H1 (cell line): Measurements from ENCODE around the gene KCNK3. TPM values are rescaled to one million over a fixed set of nuclear protein-coding genes. Genes with fewer than 3 reads are reported as not detected.

Experiments
- CTCF ChIA-PET: fragments of 300-600 bp; sonication (Branson Sonifier 250); formaldehyde crosslinking; loops from one replicate; lab custom pipeline; 2021; ENCODE audit not compliant: partially characterized antibody; lab: Charles Lee
- POLR2A ChIA-PET: fragments of 300-600 bp; sonication (Branson Sonifier 250); formaldehyde crosslinking; loops from one replicate; lab custom pipeline; 2021; ENCODE audit warnings: inconsistent platforms; ENCODE audit not compliant: partially characterized antibody; lab: Charles Lee
- DNase-seq, 2 experiments: peaks; one replicate each; pipeline versions ENCODE4 v3.0.0 to v3.0.0-alpha.2; 2010 to 2022; ENCODE audit warnings: low spot score in 2 of 2, low read depth in 1 of 2, mixed read lengths in 1 of 2
- FAIRE-seq: peaks from 2 replicates; lab custom pipeline; 2011; peaks lifted over from hg19 to GRCh38; lab: Jason Lieb, UNC
- H2AFZ ChIP-seq: 2 replicates; pipeline ENCODE4 v1.8.1; 2012; ENCODE audit warnings: low read length, inconsistent platforms
- H2AK5ac ChIP-seq: 2 replicates; pipeline ENCODE4 v1.6.1; 2013; ENCODE audit warnings: low read depth, low read length
- H2BK120ac ChIP-seq: replicated peaks from 2 replicates; pipeline ENCODE3; 2013; ENCODE audit warnings: low read depth, low read length, inconsistent platforms
- H2BK12ac ChIP-seq: 2 replicates; pipeline ENCODE4 v1.6.1; 2013; ENCODE audit warnings: low read depth, low read length
- H2BK15ac ChIP-seq: 2 replicates; pipeline ENCODE4 v1.6.1; 2013; ENCODE audit warnings: low read length
- H2BK20ac ChIP-seq: 2 replicates; pipeline ENCODE4 v1.6.1; 2013; ENCODE audit warnings: low read length
- H2BK5ac ChIP-seq: 2 replicates; pipeline ENCODE4 v1.6.1; 2013; ENCODE audit warnings: low read depth, low read length
- H3K14ac ChIP-seq: 2 replicates; pipeline ENCODE4 v1.6.1; 2013; ENCODE audit warnings: inconsistent platforms; ENCODE audit not compliant: insufficient read length
- H3K18ac ChIP-seq: 2 replicates; pipeline ENCODE4 v1.6.1; 2013; ENCODE audit warnings: low read length; ENCODE audit errors: extremely low read depth
- H3K23ac ChIP-seq: 2 replicates; pipeline ENCODE4 v1.6.1; 2013; ENCODE audit warnings: inconsistent platforms; ENCODE audit not compliant: insufficient read length
- H3K23me2 ChIP-seq: 2 replicates; pipeline ENCODE4 v1.6.1; 2013; ENCODE audit warnings: low read depth, low read length
- H3K27ac ChIP-seq: 2 replicates; pipeline ENCODE4 v1.6.1; 2011; ENCODE audit warnings: low read depth, low read length, inconsistent platforms
- H3K27me3 ChIP-seq, 4 experiments: replicated peaks in 1 of 4; 1 replicate in 1 of 4; 2 replicates in 3 of 4; pipeline versions ENCODE4 v1.6.1 to v1.8.1; 2011 to 2013; ENCODE audit warnings: low read length in 3 of 4, mild to moderate bottlenecking in 3 of 4, inconsistent platforms in 2 of 4, mixed read lengths in 2 of 4, moderate library complexity in 1 of 4; ENCODE audit not compliant: control insufficient read depth in 3 of 4, insufficient read depth in 3 of 4; ENCODE audit errors: extremely low read depth in 1 of 4
- H3K36me3 ChIP-seq, 4 experiments: 2 replicates each; pipeline versions ENCODE4 v1.6.1 to v1.8.1; 2011 to 2013; ENCODE audit warnings: mild to moderate bottlenecking in 4 of 4, low read length in 3 of 4, moderate library complexity in 2 of 4, control low read depth in 1 of 4, inconsistent platforms in 1 of 4; ENCODE audit not compliant: insufficient read depth in 4 of 4, control insufficient read depth in 2 of 4
- H3K4ac ChIP-seq: replicated peaks from 2 replicates; pipeline ENCODE3; 2013; ENCODE audit warnings: low read length, low read depth, mixed read lengths, inconsistent platforms; ENCODE audit not compliant: insufficient read length
- H3K4me1 ChIP-seq, 4 experiments: replicated peaks in 1 of 4; 1 replicate in 1 of 4; 2 replicates in 3 of 4; pipeline versions ENCODE4 v1.6.1 to v1.8.1; 2011 to 2013; ENCODE audit warnings: low read length in 3 of 4, inconsistent platforms in 2 of 4, mixed read lengths in 1 of 4; ENCODE audit not compliant: insufficient read depth in 4 of 4, control insufficient read depth in 3 of 4
- H3K4me2 ChIP-seq, 2 experiments: 2 replicates each; pipeline versions ENCODE4 v1.6.1 to v1.8.1; 2011 to 2013; ENCODE audit warnings: low read depth in 2 of 2, low read length in 2 of 2, control low read depth in 1 of 2, inconsistent platforms in 1 of 2, mild to moderate bottlenecking in 1 of 2; ENCODE audit not compliant: insufficient read depth in 1 of 2
- H3K4me3 ChIP-seq, 4 experiments: fragments of 200-600, 300-600 bp in 1 of 4; sonication (generic), shearing (Covaris generic), sonication (Bioruptor Twin) in 1 of 4; 2 replicates each; pipeline versions ENCODE4 v1.5.1 to v1.8.1; 2011 to 2016; ENCODE audit warnings: low read length in 4 of 4, low read depth in 3 of 4, control low read depth in 2 of 4, inconsistent platforms in 2 of 4, mild to moderate bottlenecking in 2 of 4, mixed read lengths in 1 of 4, moderate library complexity in 1 of 4; ENCODE audit not compliant: insufficient read depth in 2 of 4; ENCODE audit errors: extremely low read depth in 1 of 4
- H3K56ac ChIP-seq: replicated peaks from 2 replicates; pipeline ENCODE3; 2013; ENCODE audit warnings: low read depth, mild to moderate bottlenecking, mixed read lengths, low read length, inconsistent platforms; ENCODE audit not compliant: insufficient read length
- H3K79me1 ChIP-seq: 2 replicates; pipeline ENCODE4 v1.6.1; 2013; ENCODE audit warnings: low read depth, low read length, control low read depth
- H3K79me2 ChIP-seq, 2 experiments: 2 replicates each; pipeline versions ENCODE4 v1.6.1 to v1.8.1; 2012 to 2013; ENCODE audit warnings: low read length in 2 of 2, mild to moderate bottlenecking in 2 of 2, inconsistent platforms in 1 of 2; ENCODE audit not compliant: insufficient read depth in 2 of 2, control insufficient read depth in 1 of 2
- H3K9ac ChIP-seq, 4 experiments: replicated peaks in 1 of 4; 1 replicate in 1 of 4; 2 replicates in 3 of 4; pipeline versions ENCODE4 v1.6.1 to v1.8.1; 2011 to 2013; ENCODE audit warnings: low read depth in 3 of 4, low read length in 3 of 4, control low read depth in 2 of 4, mild to moderate bottlenecking in 2 of 4, moderate library complexity in 2 of 4, inconsistent platforms in 1 of 4; ENCODE audit errors: extremely low read depth in 1 of 4
- H3K9me3 ChIP-seq, 2 experiments: 2 replicates each; pipeline versions ENCODE4 v1.6.1 to v1.8.1; 2012 to 2013; ENCODE audit warnings: mild to moderate bottlenecking in 2 of 2, moderate library complexity in 2 of 2, control low read depth in 1 of 2, inconsistent platforms in 1 of 2, low read depth in 1 of 2, low read length in 1 of 2, mixed read lengths in 1 of 2; ENCODE audit not compliant: insufficient read depth in 2 of 2
- H4K20me1 ChIP-seq, 2 experiments: replicated peaks in 1 of 2; 2 replicates each; pipeline versions ENCODE3 to v1.8.1; 2011 to 2013; ENCODE audit warnings: inconsistent platforms in 2 of 2, low read length in 2 of 2, mild to moderate bottlenecking in 1 of 2; ENCODE audit not compliant: insufficient read depth in 2 of 2, control insufficient read depth in 1 of 2
- H4K5ac ChIP-seq: 2 replicates; pipeline ENCODE4 v1.6.1; 2013; ENCODE audit warnings: low read length, low read depth, mixed read lengths, inconsistent platforms; ENCODE audit not compliant: insufficient read length
- H4K8ac ChIP-seq: 2 replicates; pipeline ENCODE4 v1.8.0; 2013; ENCODE audit warnings: mild to moderate bottlenecking, moderate library complexity, low read length, inconsistent platforms; ENCODE audit not compliant: insufficient read depth; ENCODE audit errors: extremely low read depth
- H4K91ac ChIP-seq: replicated peaks from 2 replicates; pipeline ENCODE3; 2013; ENCODE audit warnings: low read length, mixed read lengths, inconsistent platforms; ENCODE audit not compliant: insufficient read length
- CTCF ChIP-seq, 3 experiments: IDR thresholded peaks; 1 replicate in 2 of 3; 2 replicates in 1 of 3; pipeline versions ENCODE4 v1.5.1 to v1.6.1; 2011; ENCODE audit warnings: low read length in 3 of 3, mild to moderate bottlenecking in 3 of 3, inconsistent platforms in 2 of 3, low read depth in 1 of 3, moderate library complexity in 1 of 3; ENCODE audit not compliant: insufficient read depth in 1 of 3; ENCODE audit errors: control extremely low read depth in 1 of 3
- HDAC6 ChIP-seq: IDR thresholded peaks from one replicate; pipeline ENCODE4 v1.7.1; 2012; ENCODE audit warnings: low read depth, mild to moderate bottlenecking, inconsistent platforms, low read length, moderate library complexity
- WGBS, 2 experiments: shearing (Covaris generic) in 1 of 2; methylation state at CpG; one replicate each; pipeline versions ENCODE4 v1.1.6 to v1.1.7; 2013 to 2015; ENCODE audit warnings: low lambda C conversion rate in 2 of 2, mixed read lengths in 2 of 2, inconsistent platforms in 1 of 2, low coverage in 1 of 2, missing lambda C conversion rate in 1 of 2; ENCODE audit not compliant: insufficient replicate concordance in 2 of 2, insufficient coverage in 1 of 2, insufficient read length in 1 of 2; ENCODE audit errors: extremely low coverage in 1 of 2, missing lambda C conversion rate in 1 of 2; 5-methylcytosine and 5-hydroxymethylcytosine counted together
- polyA plus RNA-seq, 7 experiments: library from polyadenylated mRNA; depleted of rRNA in 3 of 7; stranded (reverse) in 5 of 7; unstranded in 2 of 7; fragments of >200 nt in 5 of 7; fragments of 200-250 nt in 2 of 7; gene quantifications; 1 replicate in 5 of 7; 2 replicates in 1 of 7; 4 replicates in 1 of 7; pipeline versions ENCODE4 v1.2.1 to v1.2.3, GENCODE V29; 2011 to 2013; ENCODE audit warnings: missing spikeins in 2 of 7, mixed read lengths in 2 of 7
- total RNA-seq: library from RNA; stranded (reverse); fragmentation: NEBNext Ultra II Directional; extraction: Animal tissue kit (Norgen Biotek cat#: 25700); gene quantifications from 2 replicates; pipeline ENCODE4 v1.2.1, GENCODE V29; 2021

Gene KCNK3
- total and polyA plus RNA-seq, 2 of the 8 experiments (the other 6 are each of a cell fraction or from before 2014, with no cell fraction given) = 0.29 to 0.30 TPM

- Histone ChIP-seq H3K9me3 (no peaks in the 10 kb centered on the region), H4K8ac (peak overlapping the region; percentile 14; the same call in 1 of the 2 replicates), H3K23me2 (no peaks in the 10 kb centered on the region; the same call in 1 of the 2 replicates), H4K20me1 (no peaks in the 10 kb centered on the region), H3K9ac (no peak overlapping the region), H4K5ac (no peak overlapping the region), H2BK5ac (no peak overlapping the region), H3K27me3 (no peaks in the 10 kb centered on the region; a peak in 1 of 7 replicates), H3K23ac (no peak overlapping the region), H3K4ac (no peak overlapping the region), H2BK120ac (no peak overlapping the region), H2BK15ac (no peak overlapping the region), H4K91ac (no peak overlapping the region), H2AFZ (no peak overlapping the region), H3K4me1 (no peaks in the 10 kb centered on the region), H3K79me2 (no peaks in the 10 kb centered on the region), H3K14ac (no peak overlapping the region), H3K56ac (no peak overlapping the region), H3K4me2 (no peak overlapping the region), H3K4me3 (no peak overlapping the region), H3K79me1 (no peaks in the 10 kb centered on the region), H3K18ac (no peak overlapping the region; the same call in 1 of the 2 replicates), H2AK5ac (no peak overlapping the region), H2BK20ac (no peak overlapping the region), H3K36me3 (no peaks in the 10 kb centered on the region), H3K27ac (no peak overlapping the region), H2BK12ac (no peak overlapping the region; the same call in 1 of the 2 replicates)
- 95% methylated on average over 81 of the region's 101 CpGs; no CpG with 5 or more reads in 1 of the 2 experiments for WGBS, 2 experiments
- DNase-seq = no peak
- no peak for FAIRE-seq
- POLR2A ChIA-PET = interaction anchor here (0.6 kb wide), 1 partner anchor 155 kb away, joined by 3 read pairs; no protein-coding TSS in a partner anchor
- CTCF ChIA-PET = interaction anchor here (0.6 to 3.6 kb wide), 6 partner anchors 17 to 183 kb away, joined by 3 to 20 read pairs (median 4); no protein-coding TSS in a partner anchor
- TF ChIP-seq HDAC6 (no peak), CTCF (IDR thresholded peaks at IDR 0.05; ENCODE audit: control extremely low read depth in 1 of 3, insufficient read depth in 1 of 3, low read depth in 1 of 3, low read length in 3 of 3) (peak in 1 of 3 experiments; percentile 24; a peak in 1 of 4 replicates)
Measured at GRCh38 chr2:26727641-26728561, 35.4 kb downstream of the KCNK3 start.
